Nucleus accumbens (tissue), 56 donors: ENCODE results near the gene KCNK7.

Experiments
- DNase-seq, 56 donors: peaks; one replicate each; lab custom pipeline; 2025; lab: John Stamatoyannopoulos, UW

KCNK7 gene

GRCh38 chr11:65629579-65629978 is 34.0 kb upstream of the KCNK7 start:
- DNase-seq = no peak

DNA sequence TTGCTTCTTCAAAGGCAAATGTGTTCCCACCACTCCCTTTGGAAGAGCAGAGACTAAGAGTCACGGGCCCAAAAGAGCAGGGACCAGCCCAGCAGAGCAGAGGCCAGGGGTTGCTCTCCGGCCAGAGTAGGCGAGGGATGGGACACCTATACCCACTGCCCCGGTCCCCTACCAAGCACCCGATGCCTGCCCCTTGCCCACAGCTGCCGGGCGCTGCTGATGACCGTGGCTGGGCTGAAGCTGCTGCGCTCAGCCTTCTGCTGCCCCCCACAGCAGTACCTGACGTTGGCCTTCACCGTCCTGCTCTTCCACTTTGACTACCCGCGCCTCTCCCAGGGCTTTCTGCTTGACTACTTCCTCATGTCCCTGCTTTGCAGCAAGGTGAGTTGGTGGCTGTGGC is 31.6 kb upstream of the KCNK7 start:
- no peak for DNase-seq

DNA sequence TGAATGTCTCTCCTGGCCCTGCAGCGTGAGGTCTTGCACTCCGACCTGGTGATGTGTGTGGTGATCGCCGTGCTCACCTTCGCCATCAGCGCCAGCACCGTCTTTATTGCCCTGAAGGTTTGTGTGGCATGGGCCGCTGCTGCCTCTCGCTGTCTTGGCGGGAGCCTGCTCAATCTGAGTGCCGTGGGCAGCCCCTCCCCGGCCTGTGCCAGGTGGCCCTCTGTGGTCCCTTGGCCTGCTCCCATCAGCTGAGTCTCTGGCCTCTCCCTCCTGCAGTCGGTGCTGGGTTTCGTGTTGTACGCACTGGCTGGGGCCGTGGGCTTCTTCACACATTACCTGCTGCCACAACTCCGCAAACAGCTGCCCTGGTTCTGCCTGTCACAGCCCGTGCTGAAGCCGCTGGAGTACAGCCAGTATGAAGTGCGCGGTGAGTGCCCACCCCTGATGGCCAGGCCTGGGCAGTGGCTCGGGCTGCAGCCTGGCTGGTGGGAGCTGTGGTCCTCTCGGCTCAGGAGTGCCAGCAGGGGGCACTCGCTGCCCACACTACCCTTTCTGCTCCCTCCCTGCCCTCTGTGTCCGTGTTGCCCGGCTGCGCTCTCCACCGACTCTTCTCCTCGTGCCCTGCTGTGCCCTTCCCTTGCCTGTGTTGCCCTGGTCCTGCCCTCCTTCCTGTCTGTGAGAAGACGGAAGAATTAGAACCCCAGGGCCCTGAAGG is 30.2 kb upstream of the KCNK7 start:
- DNase-seq = peak in 50 of 56 donors; percentile 11 to 78 (median 49)

DNA sequence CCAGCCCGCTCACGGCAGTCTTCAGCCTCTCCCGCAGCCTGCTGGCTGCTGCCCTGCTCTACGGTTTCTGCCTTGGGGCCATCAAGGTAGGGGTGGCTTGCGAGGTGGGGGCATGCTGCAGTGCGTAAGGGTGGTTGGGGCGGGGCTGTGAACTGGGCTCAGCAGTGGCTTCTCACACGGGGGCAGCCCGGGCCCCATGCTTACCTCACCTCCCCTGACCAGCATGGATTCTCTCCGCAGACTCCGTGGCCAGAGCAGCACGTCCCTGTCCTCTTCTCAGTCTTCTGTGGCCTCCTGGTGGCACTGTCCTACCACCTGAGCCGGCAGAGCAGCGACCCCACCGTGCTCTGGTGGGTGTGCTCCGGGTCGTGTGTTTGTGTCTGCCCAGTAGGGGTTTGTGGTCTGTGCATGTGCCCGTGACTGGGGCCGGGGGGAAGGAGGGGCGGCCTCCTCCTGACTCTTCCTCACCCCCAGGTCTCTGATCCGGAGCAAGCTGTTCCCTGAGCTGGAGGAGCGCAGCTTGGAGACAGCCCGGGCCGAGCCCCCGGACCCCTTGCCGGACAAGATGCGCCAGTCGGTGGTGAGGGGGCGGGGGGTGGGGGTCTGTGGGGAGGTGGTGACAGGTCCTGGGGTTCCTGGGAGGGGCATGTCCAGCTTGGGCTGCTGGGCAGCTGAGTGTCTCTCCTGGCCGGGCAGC is 29.5 kb upstream of the KCNK7 start:
- DNase-seq = no peak

GRCh38 chr11:65623852-65624616 is 28.4 kb upstream of the KCNK7 start:
- DNase-seq = no peak

GRCh38 chr11:65623177-65623576 is 27.6 kb upstream of the KCNK7 start:
- no peak for DNase-seq

DNA sequence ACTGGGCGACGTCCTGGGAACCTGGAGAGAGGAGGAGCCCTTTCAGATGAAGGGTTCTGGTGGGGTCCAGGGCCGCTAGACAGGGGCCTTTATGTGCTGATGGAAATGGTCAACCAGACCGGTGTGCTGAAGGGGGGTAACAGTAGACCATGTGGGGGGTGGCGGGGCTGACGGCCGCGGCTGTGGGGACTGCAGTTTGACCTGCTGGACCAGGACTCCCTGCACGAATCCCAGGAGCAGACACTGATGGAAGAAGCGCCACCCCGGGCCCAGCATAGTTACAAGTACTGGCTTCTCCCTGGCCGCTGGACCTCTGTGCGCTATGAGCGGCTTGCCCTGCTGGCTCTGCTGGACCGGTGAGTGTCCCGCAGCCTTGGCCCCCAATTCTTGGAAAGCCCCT is 26.4 kb upstream of the KCNK7 start:
- no peak for DNase-seq

- DNase-seq = no peak
Observed at GRCh38 chr11:65621460-65621859, 25.9 kb upstream of the KCNK7 start.

GRCh38 chr11:65620666-65621065 is 25.1 kb upstream of the KCNK7 start:
- DNase-seq = no peak

DNA sequence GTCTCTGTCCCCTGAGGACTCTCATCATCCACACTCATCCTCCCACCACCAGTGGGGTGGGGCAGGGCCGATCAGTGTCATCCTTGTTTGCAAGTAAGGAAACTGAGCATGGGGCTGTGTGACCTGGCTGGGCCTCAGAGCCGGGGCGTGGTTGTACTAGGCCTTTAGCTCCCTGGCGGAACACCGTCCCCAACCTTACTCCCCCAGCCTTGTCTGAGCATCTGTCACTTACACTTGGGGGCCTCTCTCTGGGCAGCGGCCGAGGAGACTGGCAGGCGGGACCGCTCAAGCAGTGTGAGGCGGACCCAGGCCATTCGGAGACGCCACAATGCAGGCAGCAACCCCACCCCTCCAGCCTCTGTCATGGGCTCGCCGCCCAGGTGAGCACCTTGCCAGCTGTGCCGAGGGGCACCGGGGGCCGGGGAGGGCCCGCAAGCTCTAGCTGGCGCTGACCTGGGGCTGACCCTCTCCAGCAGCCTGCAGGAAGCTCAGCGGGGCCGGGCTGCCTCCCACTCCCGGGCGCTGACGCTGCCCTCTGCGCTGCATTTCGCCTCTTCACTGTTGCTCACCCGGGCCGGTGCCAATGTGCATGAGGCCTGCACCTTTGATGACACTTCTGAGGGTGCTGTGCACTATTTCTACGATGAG is 23.8 kb upstream of the KCNK7 start:
- no peak for DNase-seq

DNA sequence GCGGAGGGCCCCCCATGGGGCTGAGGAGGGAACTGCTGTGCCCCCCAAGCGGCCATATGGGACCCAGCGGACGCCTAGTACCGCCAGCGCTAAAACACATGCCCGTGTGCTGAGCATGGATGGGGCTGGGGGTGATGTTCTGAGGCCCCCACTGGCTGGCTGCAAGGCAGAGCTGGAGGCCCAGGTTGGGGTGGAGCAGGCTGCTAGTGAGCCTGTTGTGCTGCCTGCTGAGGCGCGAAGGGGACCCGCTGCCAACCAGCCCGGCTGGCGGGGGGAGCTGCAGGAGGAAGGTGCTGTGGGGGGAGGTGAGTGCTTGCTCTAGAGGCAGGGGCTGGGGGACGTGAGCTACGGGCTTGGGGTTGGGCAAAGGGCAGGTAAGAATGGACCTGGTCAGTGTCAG is 23.2 kb upstream of the KCNK7 start:
- no peak for DNase-seq

GRCh38 chr11:65617990-65618751 is 22.6 kb upstream of the KCNK7 start:
- no peak for DNase-seq

- no peak for DNase-seq
Observed at GRCh38 chr11:65617136-65617850, 21.7 kb upstream of the KCNK7 start.

- no peak for DNase-seq
Observed at GRCh38 chr11:65616575-65617001, 21.0 kb upstream of the KCNK7 start.

- DNase-seq = peak in 4 of 56 donors; percentile 42 to 64 (median 55)
Observed at GRCh38 chr11:65615950-65616574, 20.5 kb upstream of the KCNK7 start.

GRCh38 chr11:65615229-65615949 is 19.8 kb upstream of the KCNK7 start, which contains the start of gene PCNX3:
Gene PCNX3, plus strand, starts transcription at chr11:65615776. Its CDS starts 536 bp downstream, at chr11:65616312.
- peak; percentile 98 to 100 (median 100) for DNase-seq

DNA sequence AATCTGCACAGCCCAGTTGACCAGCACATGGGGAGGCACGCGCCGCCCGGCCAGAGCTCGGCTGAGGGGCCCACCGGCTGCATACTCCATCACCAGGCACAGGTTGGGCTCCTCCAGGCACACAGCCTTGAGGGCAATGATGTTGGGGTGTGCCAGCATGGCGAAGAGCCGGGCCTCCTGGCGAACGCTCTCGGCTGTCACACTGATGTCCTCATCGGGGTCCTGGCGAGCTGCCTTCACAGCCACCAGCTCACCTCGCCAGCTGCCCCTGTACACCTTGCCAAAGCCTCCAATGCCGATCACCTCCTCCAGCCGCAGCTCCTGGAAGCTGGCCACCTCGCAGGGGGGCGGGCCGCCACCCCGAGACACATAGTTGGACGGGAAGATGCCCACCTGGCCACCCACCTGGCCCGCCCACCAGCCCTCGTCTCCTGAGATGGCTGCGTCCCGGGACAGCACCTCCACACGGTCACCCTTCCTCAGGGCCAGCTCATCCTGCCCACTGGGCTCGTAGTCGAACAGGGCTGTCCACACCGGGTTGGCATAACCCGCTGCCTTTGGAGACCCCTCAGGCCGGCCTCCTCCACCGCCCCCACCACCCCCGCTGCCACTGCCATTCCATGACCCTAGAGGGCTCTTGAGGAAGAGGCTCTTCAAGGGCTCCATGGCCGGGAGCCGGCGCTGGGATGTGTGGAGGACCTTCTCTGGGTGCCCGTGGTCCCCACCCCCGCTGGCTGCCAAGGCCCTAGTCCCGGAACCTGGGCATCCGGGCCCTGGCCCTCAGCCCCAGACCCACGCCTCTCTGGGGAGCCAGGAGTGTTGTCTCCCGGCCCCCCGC is 17.7 kb upstream of the KCNK7 start:
- peak in 5 of 56 donors; percentile 23 to 69 (median 38) for DNase-seq
